A549 (cell line): Measurements from ENCODE around the gene PRSS36. TPM values are rescaled to one million over a fixed set of nuclear protein-coding genes. Genes with fewer than 3 reads are reported as not detected.
"Not testable (repeated sequence)": the region's sequence is repeated elsewhere in the genome, so short reads cannot be mapped to it uniquely, and the experiment has no call there.

Experiments used
- ATAC-seq, 2 experiments: fragments of 200-7000 bp in 1 of 2; fragments of >200 bp in 1 of 2; cut with Nextera tagmentation in 1 of 2; cut with Tn5 transposase in 1 of 2; 3 replicates each; pipeline versions ENCODE4 v1.8.0 to v1.9.1; 2018 to 2020; ENCODE audit warnings: mild to moderate bottlenecking in 1 of 2, moderate library complexity in 1 of 2
- CTCF ChIA-PET: fragments of 300-600 bp; sonication (Branson Sonifier 250); formaldehyde crosslinking; extraction: SDS; loops from one replicate; lab custom pipeline; 2021; ENCODE audit warnings: antibody characterized with exemption, inconsistent platforms; lab: Yijun Ruan, JAX
- POLR2A ChIA-PET: fragments of 350-600 bp; formaldehyde crosslinking; extraction: SDS; loops from one replicate; lab custom pipeline; 2021; ENCODE audit warnings: antibody characterized with exemption, inconsistent platforms; lab: Yijun Ruan, JAX
- DNase-seq, 2 experiments: peaks; one replicate each; pipeline versions ENCODE4 v3.0.0 to v3.0.0-alpha.2; 2011 to 2016; ENCODE audit warnings: low read depth in 1 of 2, low spot score in 1 of 2
- FAIRE-seq: peaks from 2 replicates; lab custom pipeline; 2011; peaks lifted over from hg19 to GRCh38; lab: Jason Lieb, UNC
- H3K27ac ChIP-seq, 2 experiments: fragments of >200 bp; sonication (Bioruptor Twin); formaldehyde crosslinking; 3 replicates each; pipeline ENCODE4 v1.5.1; 2016 to 2017
- H3K4me1 ChIP-seq: fragments of >200 bp; sonication (Bioruptor Twin); formaldehyde crosslinking; 3 replicates; pipeline ENCODE4 v1.6.1; 2016
- H3K4me2 ChIP-seq: fragments of >200 bp; sonication (Bioruptor Twin); formaldehyde crosslinking; 3 replicates; pipeline ENCODE4 v1.6.1; 2016
- H3K4me3 ChIP-seq: fragments of >200 bp; sonication (Bioruptor Twin); formaldehyde crosslinking; 3 replicates; pipeline ENCODE4 v1.5.1; 2016
- H3K9me3 ChIP-seq: fragments of >200 bp; sonication (Bioruptor Twin); formaldehyde crosslinking; 3 replicates; pipeline ENCODE4 v1.6.1; 2016
- CHD4 ChIP-seq: fragments of 200-600 bp; sonication (generic); IDR thresholded peaks from 2 replicates; pipeline ENCODE4 v1.6.1; 2016; ENCODE audit warnings: antibody characterized with exemption, mild to moderate bottlenecking, borderline replicate concordance
- EHF ChIP-seq: fragments of 250-450 bp; sonication (Bioruptor Pico); IDR thresholded peaks from 2 replicates; pipeline ENCODE4 v1.5.0; 2020; ENCODE audit warnings: mild to moderate bottlenecking
- EP300 ChIP-seq, 2 experiments: fragments of >200 bp; sonication (Bioruptor Twin); formaldehyde crosslinking; IDR thresholded peaks; 2 replicates in 1 of 2; 3 replicates in 1 of 2; pipeline ENCODE4 v1.6.1; 2016 to 2017
- FOSL2 ChIP-seq, 2 experiments: fragments of 450-650 bp in 1 of 2; fragments of >200 bp in 1 of 2; sonication (Bioruptor Twin) in 1 of 2; formaldehyde crosslinking; IDR thresholded peaks; 2 replicates each; pipeline versions ENCODE4 v1.5.0 to v1.6.1; 2016 to 2020; ENCODE audit warnings: mild to moderate bottlenecking in 1 of 2, moderate library complexity in 1 of 2
- GATA3 ChIP-seq: IDR thresholded peaks from 2 replicates; pipeline ENCODE4 v1.6.1; 2012; ENCODE audit warnings: borderline replicate concordance
- HDAC2 ChIP-seq: fragments of 200-600 bp; sonication (generic); IDR thresholded peaks from 2 replicates; pipeline ENCODE4 v1.6.1; 2016
- KDM1A ChIP-seq: fragments of 200-600 bp; sonication (generic); IDR thresholded peaks from 2 replicates; pipeline ENCODE4 v1.6.1; 2016; ENCODE audit warnings: low read depth, mild to moderate bottlenecking
- MAZ ChIP-seq: fragments of 150-350 bp; IDR thresholded peaks from 2 replicates; pipeline ENCODE4 v1.6.1; 2014; ENCODE audit warnings: antibody characterized with exemption, low read depth, low read length, borderline replicate concordance
- NR3C1 ChIP-seq: fragments of >200 bp; sonication (Bioruptor Twin); formaldehyde crosslinking; IDR thresholded peaks from 3 replicates; pipeline ENCODE4 v1.6.1; 2017
- PHF8 ChIP-seq: fragments of 200-600 bp; sonication (generic); IDR thresholded peaks from 2 replicates; pipeline ENCODE4 v1.6.1; 2016; ENCODE audit warnings: low read depth, mild to moderate bottlenecking, antibody characterized with exemption, moderate library complexity, borderline replicate concordance
- POLR2A ChIP-seq: IDR thresholded peaks from 2 replicates; pipeline ENCODE4 v1.6.1; 2012; ENCODE audit warnings: mild to moderate bottlenecking, low read length
- RARB ChIP-seq: fragments of 250-450 bp; sonication (Bioruptor Pico); IDR thresholded peaks from 2 replicates; pipeline ENCODE4 v1.8.0; 2021; ENCODE audit warnings: mild to moderate bottlenecking, moderate library complexity
- SREBF2 ChIP-seq: fragments of 450-650 bp; IDR thresholded peaks from 2 replicates; pipeline ENCODE4 v1.6.1; 2014; ENCODE audit warnings: mild to moderate bottlenecking, moderate library complexity
- ZC3H11A ChIP-seq: fragments of 450-650 bp; IDR thresholded peaks from 2 replicates; pipeline ENCODE4 v1.6.1; 2014; ENCODE audit warnings: antibody characterized with exemption, mild to moderate bottlenecking
- ZFP36 ChIP-seq: fragments of 450-650 bp; IDR thresholded peaks from 2 replicates; pipeline ENCODE4 v1.6.1; 2014; ENCODE audit warnings: borderline replicate concordance; ENCODE audit not compliant: partially characterized antibody
- WGBS: methylation state at CpG from one replicate; pipeline ENCODE4 v1.1.6; 2017; ENCODE audit errors: missing lambda C conversion rate; 5-methylcytosine and 5-hydroxymethylcytosine counted together
- polyA plus RNA-seq, 4 experiments: library from polyadenylated mRNA; depleted of rRNA in 3 of 4; stranded (reverse); fragments of >200 nt; fragmentation: RNase III in 1 of 4; extraction: RNeasy Plus Mini Kit Qiagen cat#74134 plus additional on column Dnase treatment in 1 of 4; gene quantifications; 2 replicates in 3 of 4; 3 replicates in 1 of 4; pipeline ENCODE4 v1.2.3, GENCODE V29; 2011 to 2017
- TF ChIP-seq, protein P1 (sequence below): fragments of 450-650 bp; IDR thresholded peaks from 2 replicates; pipeline ENCODE4 v1.6.1; 2014; ENCODE audit warnings: antibody characterized with exemption
- TF ChIP-seq, protein P2 (sequence below): fragments of 250-450 bp; sonication (Bioruptor Pico); IDR thresholded peaks from 2 replicates; pipeline ENCODE4 v1.5.0; 2021; ENCODE audit warnings: mild to moderate bottlenecking, moderate library complexity, borderline replicate concordance
- TF ChIP-seq, protein P3 (sequence below): fragments of >200 bp; sonication (Bioruptor Twin); formaldehyde crosslinking; IDR thresholded peaks from 2 replicates; pipeline ENCODE4 v1.6.1; 2016
- TF ChIP-seq, protein P4 (sequence below): fragments of 150-350 bp; IDR thresholded peaks from 2 replicates; pipeline ENCODE4 v1.6.1; 2014; ENCODE audit warnings: low read depth, mild to moderate bottlenecking, low read length

Gene PRSS36
- polyA plus RNA-seq, 2 of the 4 experiments (the other 2 are of a cell fraction) = 0.41 to 0.75 TPM

DNA sequence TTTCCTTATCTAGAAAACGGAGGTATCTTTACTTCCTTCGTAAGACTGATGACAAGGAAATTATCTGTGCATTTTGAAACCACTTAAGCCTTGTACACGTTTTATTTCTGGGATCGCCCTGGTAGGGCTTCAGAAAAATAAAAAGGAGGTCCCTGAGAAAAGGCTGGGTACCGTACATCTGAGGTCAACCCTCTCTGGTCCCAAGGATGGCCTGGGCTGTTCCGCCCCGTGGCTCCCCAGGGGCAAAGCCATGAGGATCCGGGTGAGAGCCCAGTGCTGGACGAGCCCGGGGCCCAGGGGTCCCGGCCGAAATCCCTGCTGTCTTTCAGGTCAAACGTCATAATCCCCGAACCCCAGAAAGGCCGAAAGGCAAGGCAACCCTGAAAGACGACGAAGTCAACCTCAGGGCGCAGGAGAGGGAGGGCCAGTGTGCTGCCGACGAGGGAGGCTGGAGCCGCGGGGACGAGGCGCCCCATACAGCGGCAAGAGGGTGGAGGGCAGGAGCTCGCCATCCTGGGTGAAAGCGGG lies 29.4 kb upstream of the PRSS36 start:
- CTCF ChIA-PET = interaction anchor here (1.1 kb wide), 1 partner anchor 50 kb away, joined by 3 read pairs; no protein-coding TSS in a partner anchor
- DNase-seq = no peak
- peak; percentile 10 to 33 for ATAC-seq
- Histone ChIP-seq H3K9me3 (no peaks in the 10 kb centered on the region), H3K4me2 (peak overlapping the region; percentile 82), H3K4me1 (peaks cover 29% of the 10 kb centered on the region), H3K27ac (peak overlapping the region; percentile 92 to 97), H3K4me3 (peak overlapping the region; percentile 68)
- POLR2A ChIA-PET = interaction anchor here (0.5 to 2.1 kb wide), 35 partner anchors 8 to 281 kb away, joined by 3 to 37 read pairs (median 6); partner anchors contain the start of genes ARMC5, ITGAD, KAT8 and PYCARD
- FAIRE-seq = no peak
- 16% methylated on average over 14 of the region's 27 CpGs for WGBS
- TF ChIP-seq ZFP36 (peak; percentile 10), MAZ (0 out of 2 replicates have a peak, but pooled peaks have one; percentile 10), HDAC2 (0 out of 2 replicates have a peak, but pooled peaks have one; percentile 53), FOSL2 (IDR thresholded peaks at IDR 0.05) (no peak), FOSL2 (CRISPR knock-in tag; IDR thresholded peaks at IDR 0.05) (no peak), POLR2A (peak; percentile 58), KDM1A (peak; percentile 86; the same call in 1 of the 2 replicates), PHF8 (peak; percentile 80; the same call in 1 of the 2 replicates)
- TF ChIP-seq, protein P1, sequence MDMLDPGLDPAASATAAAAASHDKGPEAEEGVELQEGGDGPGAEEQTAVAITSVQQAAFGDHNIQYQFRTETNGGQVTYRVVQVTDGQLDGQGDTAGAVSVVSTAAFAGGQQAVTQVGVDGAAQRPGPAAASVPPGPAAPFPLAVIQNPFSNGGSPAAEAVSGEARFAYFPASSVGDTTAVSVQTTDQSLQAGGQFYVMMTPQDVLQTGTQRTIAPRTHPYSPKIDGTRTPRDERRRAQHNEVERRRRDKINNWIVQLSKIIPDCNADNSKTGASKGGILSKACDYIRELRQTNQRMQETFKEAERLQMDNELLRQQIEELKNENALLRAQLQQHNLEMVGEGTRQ = no peak
- TF ChIP-seq, all 56 proteins: peak for 6

DNA sequence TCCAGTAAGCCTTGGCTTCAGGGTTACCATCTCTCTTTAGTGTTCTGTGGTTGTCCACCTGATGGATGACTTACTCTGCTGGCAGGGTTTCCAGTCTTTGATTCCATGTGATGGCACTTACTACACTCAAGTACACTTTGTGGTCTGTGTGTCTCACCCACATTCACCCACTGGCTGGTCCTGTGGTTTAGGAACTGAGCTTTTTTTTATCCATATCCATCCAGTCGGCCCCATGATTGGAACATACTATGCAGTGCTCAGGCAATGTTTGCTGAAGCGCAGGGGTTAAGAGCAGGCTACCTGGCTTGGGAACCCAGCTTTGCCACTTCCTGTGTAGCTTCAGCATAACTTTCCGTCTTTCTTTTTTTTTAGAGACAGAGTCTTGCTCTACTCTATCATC lies 27.3 kb upstream of the PRSS36 start:
- FAIRE-seq (no peak), ATAC-seq (no peak), DNase-seq (no peak)
- H3K4me3 ChIP-seq = no peak overlapping the region
- TF ChIP-seq GATA3 = no peak
- TF ChIP-seq SREBF2 = no peak
- no peak for TF ChIP-seq NR3C1
- TF ChIP-seq, protein P2, sequence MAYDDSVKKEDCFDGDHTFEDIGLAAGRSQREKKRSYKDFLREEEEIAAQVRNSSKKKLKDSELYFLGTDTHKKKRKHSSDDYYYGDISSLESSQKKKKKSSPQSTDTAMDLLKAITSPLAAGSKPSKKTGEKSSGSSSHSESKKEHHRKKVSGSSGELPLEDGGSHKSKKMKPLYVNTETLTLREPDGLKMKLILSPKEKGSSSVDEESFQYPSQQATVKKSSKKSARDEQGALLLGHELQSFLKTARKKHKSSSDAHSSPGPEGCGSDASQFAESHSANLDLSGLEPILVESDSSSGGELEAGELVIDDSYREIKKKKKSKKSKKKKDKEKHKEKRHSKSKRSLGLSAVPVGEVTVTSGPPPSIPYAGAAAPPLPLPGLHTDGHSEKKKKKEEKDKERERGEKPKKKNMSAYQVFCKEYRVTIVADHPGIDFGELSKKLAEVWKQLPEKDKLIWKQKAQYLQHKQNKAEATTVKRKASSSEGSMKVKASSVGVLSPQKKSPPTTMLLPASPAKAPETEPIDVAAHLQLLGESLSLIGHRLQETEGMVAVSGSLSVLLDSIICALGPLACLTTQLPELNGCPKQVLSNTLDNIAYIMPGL = no peak
- TF ChIP-seq CHD4 = no peak
- no peak for TF ChIP-seq EP300 (IDR thresholded peaks at IDR 0.05)
- TF ChIP-seq, protein P3, sequence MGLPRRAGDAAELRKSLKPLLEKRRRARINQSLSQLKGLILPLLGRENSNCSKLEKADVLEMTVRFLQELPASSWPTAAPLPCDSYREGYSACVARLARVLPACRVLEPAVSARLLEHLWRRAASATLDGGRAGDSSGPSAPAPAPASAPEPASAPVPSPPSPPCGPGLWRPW = no peak
- TF ChIP-seq, protein P4, sequence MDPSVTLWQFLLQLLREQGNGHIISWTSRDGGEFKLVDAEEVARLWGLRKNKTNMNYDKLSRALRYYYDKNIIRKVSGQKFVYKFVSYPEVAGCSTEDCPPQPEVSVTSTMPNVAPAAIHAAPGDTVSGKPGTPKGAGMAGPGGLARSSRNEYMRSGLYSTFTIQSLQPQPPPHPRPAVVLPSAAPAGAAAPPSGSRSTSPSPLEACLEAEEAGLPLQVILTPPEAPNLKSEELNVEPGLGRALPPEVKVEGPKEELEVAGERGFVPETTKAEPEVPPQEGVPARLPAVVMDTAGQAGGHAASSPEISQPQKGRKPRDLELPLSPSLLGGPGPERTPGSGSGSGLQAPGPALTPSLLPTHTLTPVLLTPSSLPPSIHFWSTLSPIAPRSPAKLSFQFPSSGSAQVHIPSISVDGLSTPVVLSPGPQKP = no peak
- no peak for TF ChIP-seq EHF (CRISPR knock-in tag)
- TF ChIP-seq ZC3H11A = no peak
- TF ChIP-seq RARB (CRISPR knock-in tag) = no peak
- ChIA-PET POLR2A (no interaction called here), CTCF (interaction anchor here (0.6 to 2.7 kb wide), 2 partner anchors 35 to 1583 kb away, joined by 3 to 11 read pairs; no protein-coding TSS in a partner anchor)
- no peak overlapping the region for H3K4me2 ChIP-seq
- 76% methylated on average over 3 of the region's 3 CpGs for WGBS
- H3K4me1 ChIP-seq = peaks cover 8% of the 10 kb centered on the region
- H3K9me3 ChIP-seq = no peaks in the 10 kb centered on the region
- H3K27ac ChIP-seq = no peak overlapping the region

DNA sequence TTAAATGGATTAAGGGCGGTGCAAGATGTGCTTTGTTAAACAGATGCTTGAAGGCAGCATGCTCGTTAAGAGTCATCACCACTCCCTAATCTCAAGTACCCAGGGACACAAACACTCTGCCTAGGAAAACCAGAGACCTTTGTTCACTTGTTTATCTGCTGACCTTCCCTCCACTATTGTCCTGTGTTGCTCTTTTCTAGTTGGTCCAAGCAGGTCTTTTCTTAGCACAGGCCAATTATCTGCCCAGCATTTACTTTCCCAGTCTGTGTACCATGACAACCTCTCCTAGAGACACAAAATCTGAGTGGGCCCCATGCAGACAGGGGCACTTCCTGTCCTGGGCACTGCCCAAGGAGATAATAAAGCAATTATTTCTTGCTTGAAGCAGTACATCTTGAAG lies 20.2 kb upstream of the PRSS36 start:
- H3K9me3 ChIP-seq, H3K4me2 ChIP-seq, H3K27ac ChIP-seq, H3K4me3 ChIP-seq, H3K4me1 ChIP-seq, CTCF ChIA-PET, FAIRE-seq, POLR2A ChIA-PET, DNase-seq: not testable (repeated sequence)
- WGBS = no CpG with 5 or more reads among the region's 2 CpGs
- peak in 1 of 2 experiments; percentile 56; a peak in 3 of 6 replicates for ATAC-seq
